ENCODE results near the gene BEST4.

- TF ChIP-seq CTCF (optimal IDR thresholded peaks at IDR 0.05 in 1 of 3, IDR thresholded peaks at IDR 0.05 in 1 of 3, conservative IDR thresholded peaks at IDR 0.05 in 1 of 3; ENCODE audit: extremely low read depth in 1 of 3, insufficient read depth in 2 of 3, low read length in 3 of 3) (no peak), EZH2 (IDR thresholded peaks at IDR 0.05; ENCODE audit: low read length) (no peak)
These were observed 23.3 kb upstream of the BEST4 start for GRCh38 chr1:44811234-44811633.

All from keratinocyte (primary cell).